ENCODE data around the gene NFKBIE. TPM values are rescaled to one million over a fixed set of nuclear protein-coding genes. Genes with fewer than 3 reads are reported as not detected.
"Not testable (repeated sequence)": the region's sequence is repeated elsewhere in the genome, so short reads cannot be mapped to it uniquely, and the experiment has no call there.

NFKBIE gene
- polyA plus RNA-seq, 3 donors = 10.3 to 13.4 (median 13.4) TPM

DNA sequence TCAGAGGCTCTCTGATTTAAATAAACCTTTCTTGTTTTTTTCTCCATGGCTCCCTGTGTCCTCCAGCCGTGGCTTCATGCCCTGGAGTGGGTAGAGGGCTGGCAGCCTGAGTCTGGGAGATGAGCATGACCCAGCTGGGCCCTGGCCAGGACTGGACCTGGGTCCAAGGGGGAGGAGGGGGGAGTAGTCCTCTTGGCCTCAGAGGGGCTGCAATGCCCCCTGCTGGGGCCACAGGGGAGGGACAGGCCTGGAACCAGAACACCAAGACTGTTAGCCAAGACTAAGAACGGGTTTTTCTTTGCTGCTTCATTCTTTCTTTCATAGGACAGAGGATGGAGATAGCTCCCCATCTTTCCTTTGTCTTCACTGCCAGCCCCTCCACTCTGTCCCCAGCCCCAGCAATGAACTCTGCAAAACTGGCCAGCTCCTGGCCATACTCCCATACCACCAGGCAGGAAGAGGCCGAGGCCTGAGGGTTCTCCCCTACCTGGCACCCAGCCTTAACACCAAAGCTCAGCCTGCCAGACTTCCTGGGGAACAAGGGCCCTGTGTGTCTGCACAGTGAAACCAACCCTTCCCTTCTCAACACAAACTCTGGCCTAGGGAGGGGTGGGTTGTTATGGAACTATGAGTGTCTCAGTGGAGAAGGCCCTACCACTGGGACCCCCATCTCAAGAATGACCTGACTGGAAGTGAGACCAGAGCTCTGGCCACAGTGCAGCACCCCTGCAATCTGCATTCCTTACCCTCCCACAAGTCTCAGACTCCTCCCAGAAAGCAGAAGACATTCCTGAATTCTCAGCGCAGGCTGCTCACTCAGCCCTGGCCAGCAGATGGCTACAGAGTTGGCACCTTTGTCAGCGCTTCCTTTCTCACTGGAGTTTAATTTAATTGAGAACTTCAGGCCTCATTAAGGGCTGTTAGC is 31.0 kb downstream of the NFKBIE start:
- DNase-seq (ENCODE audit: extremely low read depth in 1 of 11, low read depth in 9 of 11, low spot score in 4 of 11) = peak in 1 of 11 donors; percentile 79

- DNase-seq (ENCODE audit: extremely low read depth in 1 of 11, low read depth in 9 of 11, low spot score in 4 of 11) = no peak
Measured at GRCh38 chr6:44233567-44234100, 31.7 kb downstream of the NFKBIE start.

DNA sequence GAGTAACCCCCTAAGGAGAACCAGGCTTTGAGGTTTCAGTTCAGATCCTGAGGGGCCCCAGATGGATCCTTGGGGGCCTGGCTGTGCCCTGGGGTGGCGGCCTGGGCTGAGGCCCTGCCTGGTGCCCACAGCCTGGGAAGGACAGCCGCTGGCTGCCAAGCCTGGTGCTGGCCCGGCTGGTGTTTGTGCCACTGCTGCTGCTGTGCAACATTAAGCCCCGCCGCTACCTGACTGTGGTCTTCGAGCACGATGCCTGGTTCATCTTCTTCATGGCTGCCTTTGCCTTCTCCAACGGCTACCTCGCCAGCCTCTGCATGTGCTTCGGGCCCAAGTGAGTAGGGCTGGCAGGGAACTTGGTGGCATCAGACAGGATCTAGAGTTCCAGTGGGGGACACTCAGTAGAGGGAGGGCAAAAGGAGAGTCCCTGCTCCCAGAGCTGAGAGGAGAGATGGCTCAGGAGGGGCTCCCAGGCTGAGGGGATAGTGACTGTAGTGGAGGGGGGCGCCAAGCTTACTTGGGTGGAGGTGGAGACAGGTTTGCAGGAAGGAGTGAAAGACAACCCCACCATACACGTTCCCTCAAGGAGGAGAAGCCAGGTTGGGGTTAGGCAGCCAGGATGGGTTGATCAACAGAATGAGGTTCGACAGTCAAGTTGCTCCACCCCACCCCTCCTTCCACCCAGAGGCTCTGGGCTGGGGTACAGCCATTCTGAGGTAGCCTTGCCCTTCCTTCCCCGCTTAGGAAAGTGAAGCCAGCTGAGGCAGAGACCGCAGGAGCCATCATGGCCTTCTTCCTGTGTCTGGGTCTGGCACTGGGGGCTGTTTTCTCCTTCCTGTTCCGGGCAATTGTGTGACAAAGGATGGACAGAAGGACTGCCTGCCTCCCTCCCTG is 32.4 kb downstream of the NFKBIE start:
- DNase-seq (ENCODE audit: extremely low read depth in 1 of 11, low read depth in 9 of 11, low spot score in 4 of 11) = no peak

DNA sequence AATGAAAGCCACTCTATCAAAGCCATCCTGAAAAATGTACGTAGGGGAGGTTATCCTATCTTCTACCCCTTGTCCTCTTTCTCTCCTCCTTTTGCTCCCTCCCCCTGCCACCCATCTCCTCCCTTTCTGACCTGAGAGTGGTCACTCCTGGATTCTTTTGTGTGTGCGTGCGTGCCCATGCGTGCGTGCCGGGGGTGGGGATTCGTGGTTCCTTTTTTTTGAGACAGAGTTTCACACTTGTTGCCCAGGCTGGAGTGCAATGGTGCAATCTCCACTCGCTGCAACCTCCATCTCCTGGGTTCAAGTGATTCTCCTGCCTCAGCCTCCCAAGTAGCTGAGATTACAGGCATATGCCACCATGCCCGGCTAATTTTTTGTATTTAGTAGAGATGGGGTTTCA is 33.9 kb downstream of the NFKBIE start:
- not testable (repeated sequence) for DNase-seq (ENCODE audit: extremely low read depth in 1 of 11, low read depth in 9 of 11, low spot score in 4 of 11)

DNA sequence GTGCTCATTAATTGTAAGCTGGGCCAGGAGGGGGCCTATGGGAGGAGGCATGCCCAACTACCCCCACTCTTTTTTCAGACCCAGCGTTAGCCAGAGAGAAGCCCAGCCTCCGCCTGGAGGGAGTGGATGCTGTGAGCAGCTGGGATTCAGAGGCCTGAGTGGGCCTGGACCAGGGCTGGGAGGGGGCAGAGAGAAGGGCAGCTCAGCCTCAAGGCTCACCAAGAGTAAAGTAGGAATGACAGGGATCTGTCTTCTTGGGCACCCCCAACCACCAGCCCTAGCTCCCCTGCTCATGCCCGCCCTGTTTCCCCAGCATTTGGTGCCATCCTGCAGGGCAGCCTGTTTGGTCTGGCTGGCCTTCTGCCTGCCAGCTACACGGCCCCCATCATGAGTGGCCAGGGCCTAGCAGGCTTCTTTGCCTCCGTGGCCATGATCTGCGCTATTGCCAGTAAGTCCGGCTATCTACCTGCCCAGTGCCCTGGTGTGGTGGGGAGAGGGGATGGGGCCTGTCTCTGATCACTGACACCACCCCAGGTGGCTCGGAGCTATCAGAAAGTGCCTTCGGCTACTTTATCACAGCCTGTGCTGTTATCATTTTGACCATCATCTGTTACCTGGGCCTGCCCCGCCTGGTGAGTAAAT is 35.2 kb downstream of the NFKBIE start:
- DNase-seq (ENCODE audit: extremely low read depth in 1 of 11, low read depth in 9 of 11, low spot score in 4 of 11) = no peak

GRCh38 chr6:44229376-44230033 is 35.8 kb downstream of the NFKBIE start:
- no peak for DNase-seq (ENCODE audit: extremely low read depth in 1 of 11, low read depth in 9 of 11, low spot score in 4 of 11)

GRCh38 chr6:44228836-44229235 is 36.5 kb downstream of the NFKBIE start:
- no peak for DNase-seq (ENCODE audit: extremely low read depth in 1 of 11, low read depth in 9 of 11, low spot score in 4 of 11)

DNA sequence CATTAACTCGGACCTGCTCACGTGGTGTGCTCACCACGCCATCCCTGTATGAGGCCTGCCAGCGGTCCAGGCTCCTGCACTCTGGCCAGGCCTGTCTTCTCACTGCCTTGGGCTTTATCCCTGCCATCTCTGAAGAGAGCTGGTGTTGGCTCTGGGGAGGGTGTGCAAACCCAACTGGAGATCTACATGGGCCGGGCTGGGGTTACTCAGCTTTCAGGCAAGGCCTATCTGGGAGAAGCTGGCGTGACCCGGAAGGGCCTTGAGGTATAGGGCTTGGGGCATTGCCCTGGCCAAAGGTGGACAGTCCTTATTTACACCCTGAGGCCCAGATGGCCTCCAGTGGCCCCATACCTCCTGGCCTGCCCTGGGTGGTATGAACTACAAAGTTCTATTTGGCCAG is 36.9 kb downstream of the NFKBIE start:
- DNase-seq (ENCODE audit: extremely low read depth in 1 of 11, low read depth in 9 of 11, low spot score in 4 of 11) = no peak

- DNase-seq (ENCODE audit: extremely low read depth in 1 of 11, low read depth in 9 of 11, low spot score in 4 of 11) = no peak
Measured at GRCh38 chr6:44228031-44228430, 37.3 kb downstream of the NFKBIE start.

DNA sequence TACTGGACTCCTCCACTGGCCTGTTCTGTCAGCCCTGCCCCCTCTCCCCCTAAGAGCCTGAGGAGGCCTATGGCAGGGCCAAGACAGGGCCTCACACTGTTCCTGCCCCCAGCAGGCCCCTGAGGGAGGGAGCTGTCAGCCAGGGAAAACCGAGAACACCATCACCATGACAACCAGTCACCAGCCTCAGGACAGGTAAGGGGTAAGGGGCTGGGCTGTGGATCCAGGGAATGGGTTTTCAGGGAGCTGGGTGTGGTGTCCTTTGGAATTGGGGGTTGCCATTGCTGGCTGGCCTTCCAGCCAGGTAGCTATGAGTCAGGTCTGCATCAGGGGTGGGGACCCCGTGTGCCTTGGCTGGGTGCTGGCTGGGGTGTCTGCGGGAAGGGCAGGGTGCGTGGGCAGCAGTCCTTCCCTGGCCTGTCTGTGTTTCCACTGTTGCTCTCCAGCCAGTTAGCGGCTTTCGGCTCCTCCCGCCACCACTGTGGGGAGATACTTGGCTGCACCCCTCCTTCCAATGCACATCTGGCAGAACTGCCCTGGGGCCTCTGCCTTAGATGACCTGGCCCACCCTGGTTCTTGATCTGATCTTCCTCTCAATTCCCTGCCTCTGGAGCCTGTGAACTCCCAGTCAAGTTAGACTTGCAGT is 38.1 kb downstream of the NFKBIE start:
- DNase-seq (ENCODE audit: extremely low read depth in 1 of 11, low read depth in 9 of 11, low spot score in 4 of 11) = no peak

DNA sequence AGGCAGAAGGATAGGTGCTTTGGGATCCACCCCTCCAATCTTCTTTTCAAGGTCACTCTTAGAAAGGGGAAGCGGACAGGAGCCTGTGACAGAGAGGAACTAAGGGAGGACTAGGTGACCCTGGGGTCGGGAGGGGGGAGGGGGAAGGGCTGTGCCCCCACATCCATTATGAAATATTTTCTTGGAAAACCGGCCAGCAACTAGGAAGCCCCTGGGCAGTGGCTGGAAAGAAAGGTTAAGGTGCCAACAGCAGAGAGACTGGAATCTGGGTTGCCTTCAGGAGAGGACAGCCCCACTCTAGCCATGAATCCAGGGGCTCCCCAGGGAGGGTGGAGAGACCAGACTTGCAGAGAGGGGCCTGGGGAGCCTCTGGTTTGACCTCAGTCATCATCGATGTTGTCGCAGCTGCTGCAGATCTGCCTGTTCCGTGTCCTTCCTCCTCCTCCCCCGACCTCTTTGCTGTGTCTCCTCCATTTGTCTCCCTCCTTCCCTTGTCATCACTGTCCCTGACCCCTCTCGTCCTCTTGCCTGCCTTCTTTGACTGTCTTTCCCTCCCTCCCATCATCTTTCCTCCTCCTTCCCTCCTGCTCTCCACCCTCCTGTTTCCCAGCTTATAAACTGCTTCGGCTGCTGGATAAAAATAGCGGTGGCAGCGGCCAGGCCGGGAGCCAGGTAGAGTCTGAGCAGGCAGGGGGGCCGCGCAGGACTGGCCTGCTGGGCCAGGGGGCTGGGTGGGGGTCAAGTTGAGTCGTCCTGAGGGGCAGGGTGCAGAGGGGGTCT is 38.8 kb downstream of the NFKBIE start:
- no peak for DNase-seq (ENCODE audit: extremely low read depth in 1 of 11, low read depth in 9 of 11, low spot score in 4 of 11)

DNA sequence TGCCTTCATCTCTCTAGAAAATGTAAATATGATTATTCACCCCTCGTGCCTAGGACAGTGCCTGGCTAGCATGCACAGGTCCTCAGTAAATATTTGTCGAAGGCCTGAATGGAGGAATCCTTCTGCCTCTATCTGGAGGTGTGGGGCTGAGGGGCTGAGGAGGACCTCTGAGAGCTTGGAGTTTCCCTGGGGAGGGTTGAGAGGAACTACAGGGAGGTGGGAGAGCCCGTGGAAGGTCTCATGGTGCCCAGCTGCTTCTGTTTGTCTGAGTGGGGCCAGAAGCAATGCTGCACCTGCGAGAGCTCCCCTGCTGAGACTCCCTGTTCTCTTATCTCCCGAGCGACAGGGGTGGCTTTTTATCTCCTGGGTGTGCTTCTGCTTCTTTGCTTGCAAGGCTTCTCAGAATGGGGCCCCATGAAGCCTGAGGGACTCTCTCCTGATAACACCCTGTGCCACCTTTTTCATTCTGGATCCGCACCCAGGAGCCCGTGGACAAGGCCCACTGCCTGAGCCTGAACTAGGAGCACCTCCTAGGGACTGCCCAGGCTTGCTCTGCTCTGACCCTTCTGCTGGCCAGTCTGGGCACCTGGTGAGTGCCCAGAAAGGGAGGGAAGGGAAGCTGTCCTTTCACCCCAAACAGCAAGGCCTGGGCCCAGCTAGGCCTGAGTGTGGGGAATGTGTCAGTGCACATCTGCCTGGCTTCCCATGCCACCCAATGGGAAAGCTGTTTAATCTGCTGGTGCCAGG is 39.6 kb downstream of the NFKBIE start:
- no peak for DNase-seq (ENCODE audit: extremely low read depth in 1 of 11, low read depth in 9 of 11, low spot score in 4 of 11)

DNA sequence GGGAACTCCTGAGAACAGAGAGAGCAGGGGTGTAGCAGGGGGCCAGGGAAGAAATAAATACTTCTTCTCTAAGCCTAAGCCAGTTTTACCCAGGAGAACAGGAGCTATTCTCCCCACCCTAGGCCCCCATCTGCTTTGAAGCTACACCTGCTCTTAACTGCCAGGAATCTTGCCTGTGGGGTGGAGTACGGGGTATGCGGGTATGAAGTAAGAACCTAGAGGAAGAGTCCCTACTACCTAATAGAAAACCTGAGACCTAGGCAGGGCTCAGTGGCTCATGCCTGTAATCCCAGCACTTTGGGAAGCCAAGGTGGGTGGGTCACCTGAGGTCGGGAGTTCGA is 40.4 kb downstream of the NFKBIE start:
- DNase-seq (ENCODE audit: extremely low read depth in 1 of 11, low read depth in 9 of 11, low spot score in 4 of 11) = no peak

- DNase-seq (ENCODE audit: extremely low read depth in 1 of 11, low read depth in 9 of 11, low spot score in 4 of 11) = no peak
Measured at GRCh38 chr6:44224029-44224964, 41.1 kb downstream of the NFKBIE start.

DNA sequence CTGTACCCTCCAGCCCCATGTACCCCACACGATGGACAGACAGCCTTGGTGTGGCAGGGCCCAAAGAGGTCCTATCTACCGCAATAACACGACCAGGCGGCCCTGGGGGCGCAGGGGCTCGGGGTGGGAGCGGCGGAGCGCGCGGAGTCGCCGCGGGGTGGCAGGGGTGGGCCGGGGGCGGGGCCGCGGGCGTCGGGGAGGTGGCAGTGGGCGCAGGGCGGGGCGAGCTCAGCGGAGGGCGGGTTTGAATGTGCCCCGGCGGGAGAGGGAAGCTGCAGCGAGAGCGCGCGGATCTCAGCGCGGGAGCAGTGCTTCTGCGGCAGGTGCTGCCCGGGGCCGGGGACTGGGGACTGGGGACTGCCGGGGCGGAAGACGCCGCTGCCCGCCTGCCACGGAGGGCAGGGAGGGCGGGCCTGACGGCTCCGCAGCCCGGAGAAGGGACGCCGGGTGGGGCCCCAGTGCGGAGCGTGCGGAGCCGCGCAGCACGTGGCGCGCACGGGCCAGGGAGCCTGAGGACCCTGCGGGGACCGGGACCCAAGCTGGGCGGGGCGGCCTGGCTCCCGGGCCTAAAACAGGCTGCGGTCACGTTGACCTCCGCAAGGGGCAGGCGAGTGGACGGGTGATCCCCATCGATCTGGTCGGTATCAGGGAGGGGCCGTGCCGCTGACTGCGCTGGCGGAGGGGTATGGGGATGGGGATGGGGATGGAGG is 41.9 kb downstream of the NFKBIE start, which contains the start of gene SLC29A1:
TSS of gene SLC29A1 (plus strand) at position 277 of the 710 bp plus-strand sequence. CDS start 3,719 bp downstream, outside the sequence.
- no peak for DNase-seq (ENCODE audit: extremely low read depth in 1 of 11, low read depth in 9 of 11, low spot score in 4 of 11)
